ENCODE data around the gene DYNC2LI1.

DYNC2LI1 gene

GRCh38 chr2:43798300-43798699 is 24.5 kb downstream of the DYNC2LI1 start:
- Histone ChIP-seq H4K20me1 (ENCODE audit: low read depth, low read length) (no peaks in the 10 kb centered on the region), H3K9me2 (replicated peaks; ENCODE audit: insufficient read depth, low read length) (no peaks in the 10 kb centered on the region), H2AFZ (ENCODE audit: low read depth, low read length, severe bottlenecking) (no peak overlapping the region), H3K36me3 (ENCODE audit: low read length) (no peaks in the 10 kb centered on the region), H3F3A (ENCODE audit: insufficient read depth) (no peaks in the 10 kb centered on the region), H3K9ac (ENCODE audit: low read length) (no peak overlapping the region), H3K27ac (ENCODE audit: low read depth, low read length) (no peak overlapping the region), H3K4me3 (ENCODE audit: insufficient read depth, low read length, poor library complexity, severe bottlenecking) (no peak overlapping the region), H3K4me2 (ENCODE audit: low read depth, low read length, poor library complexity, severe bottlenecking) (no peak overlapping the region), H3K27me3 (ENCODE audit: low read length) (no peaks in the 10 kb centered on the region), H3K9me3 (ENCODE audit: insufficient read depth, low read length) (no peaks in the 10 kb centered on the region), H3K79me2 (ENCODE audit: insufficient read depth, low read length) (no peaks in the 10 kb centered on the region)
- TF ChIP-seq EZH2phosphoT487 (conservative IDR thresholded peaks at IDR 0.05; ENCODE audit: low read length): no peak
- TF ChIP-seq, protein P1, sequence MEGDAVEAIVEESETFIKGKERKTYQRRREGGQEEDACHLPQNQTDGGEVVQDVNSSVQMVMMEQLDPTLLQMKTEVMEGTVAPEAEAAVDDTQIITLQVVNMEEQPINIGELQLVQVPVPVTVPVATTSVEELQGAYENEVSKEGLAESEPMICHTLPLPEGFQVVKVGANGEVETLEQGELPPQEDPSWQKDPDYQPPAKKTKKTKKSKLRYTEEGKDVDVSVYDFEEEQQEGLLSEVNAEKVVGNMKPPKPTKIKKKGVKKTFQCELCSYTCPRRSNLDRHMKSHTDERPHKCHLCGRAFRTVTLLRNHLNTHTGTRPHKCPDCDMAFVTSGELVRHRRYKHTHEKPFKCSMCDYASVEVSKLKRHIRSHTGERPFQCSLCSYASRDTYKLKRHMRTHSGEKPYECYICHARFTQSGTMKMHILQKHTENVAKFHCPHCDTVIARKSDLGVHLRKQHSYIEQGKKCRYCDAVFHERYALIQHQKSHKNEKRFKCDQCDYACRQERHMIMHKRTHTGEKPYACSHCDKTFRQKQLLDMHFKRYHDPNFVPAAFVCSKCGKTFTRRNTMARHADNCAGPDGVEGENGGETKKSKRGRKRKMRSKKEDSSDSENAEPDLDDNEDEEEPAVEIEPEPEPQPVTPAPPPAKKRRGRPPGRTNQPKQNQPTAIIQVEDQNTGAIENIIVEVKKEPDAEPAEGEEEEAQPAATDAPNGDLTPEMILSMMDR (IDR thresholded peaks at IDR 0.05; ENCODE audit: insufficient read depth, low read length, poor library complexity, severe bottlenecking): peak; percentile 21

DNA sequence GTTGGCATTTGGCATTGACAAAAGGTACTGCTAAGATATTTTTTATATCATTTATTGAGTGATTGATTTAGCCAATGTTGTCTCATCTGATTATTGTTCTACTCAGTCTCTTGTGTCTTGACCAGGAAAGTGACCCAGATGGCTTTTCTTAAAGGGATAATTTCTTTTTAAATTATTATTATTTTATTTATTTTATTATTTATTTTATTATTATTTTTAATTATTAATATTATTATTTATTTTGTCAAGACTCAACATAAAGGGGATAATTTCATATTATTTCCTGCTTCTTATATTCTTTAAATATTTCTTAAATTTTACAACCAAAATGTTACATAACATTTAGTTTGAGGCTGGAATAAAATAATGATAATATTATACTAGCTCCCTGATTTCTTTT is 27.1 kb downstream of the DYNC2LI1 start:
- TF ChIP-seq EZH2phosphoT487 (conservative IDR thresholded peaks at IDR 0.05; ENCODE audit: low read length): no peak
- TF ChIP-seq, protein P1 (IDR thresholded peaks at IDR 0.05; ENCODE audit: insufficient read depth, low read length, poor library complexity, severe bottlenecking): no peak
- no peak overlapping the region for H2AFZ ChIP-seq (ENCODE audit: low read depth, low read length, severe bottlenecking)
- no peaks in the 10 kb centered on the region for H3K36me3 ChIP-seq (ENCODE audit: low read length)
- H3K9me2 ChIP-seq (replicated peaks; ENCODE audit: insufficient read depth, low read length): no peaks in the 10 kb centered on the region
- no peaks in the 10 kb centered on the region for H4K20me1 ChIP-seq (ENCODE audit: low read depth, low read length)
- H3F3A ChIP-seq (ENCODE audit: insufficient read depth): no peaks in the 10 kb centered on the region
- no peak overlapping the region for H3K9ac ChIP-seq (ENCODE audit: low read length)
- no peak overlapping the region for H3K4me3 ChIP-seq (ENCODE audit: insufficient read depth, low read length, poor library complexity, severe bottlenecking)
- no peak overlapping the region for H3K4me2 ChIP-seq (ENCODE audit: low read depth, low read length, poor library complexity, severe bottlenecking)
- no peak overlapping the region for H3K27ac ChIP-seq (ENCODE audit: low read depth, low read length)
- no peaks in the 10 kb centered on the region for H3K79me2 ChIP-seq (ENCODE audit: insufficient read depth, low read length)
- no peaks in the 10 kb centered on the region for H3K27me3 ChIP-seq (ENCODE audit: low read length)
- H3K9me3 ChIP-seq (ENCODE audit: insufficient read depth, low read length): no peaks in the 10 kb centered on the region

GRCh38 chr2:43802135-43802534 is 28.3 kb downstream of the DYNC2LI1 start:
- no peaks in the 10 kb centered on the region for H3K9me2 ChIP-seq (replicated peaks; ENCODE audit: insufficient read depth, low read length)
- H3K9ac ChIP-seq (ENCODE audit: low read length): no peak overlapping the region
- no peaks in the 10 kb centered on the region for H3F3A ChIP-seq (ENCODE audit: insufficient read depth)
- H3K9me3 ChIP-seq (ENCODE audit: insufficient read depth, low read length): no peaks in the 10 kb centered on the region
- H3K4me2 ChIP-seq (ENCODE audit: low read depth, low read length, poor library complexity, severe bottlenecking): no peak overlapping the region
- H4K20me1 ChIP-seq (ENCODE audit: low read depth, low read length): no peaks in the 10 kb centered on the region
- H3K36me3 ChIP-seq (ENCODE audit: low read length): no peaks in the 10 kb centered on the region
- H3K27me3 ChIP-seq (ENCODE audit: low read length): no peaks in the 10 kb centered on the region
- TF ChIP-seq, protein P1 (IDR thresholded peaks at IDR 0.05; ENCODE audit: insufficient read depth, low read length, poor library complexity, severe bottlenecking): no peak
- no peak for TF ChIP-seq EZH2phosphoT487 (conservative IDR thresholded peaks at IDR 0.05; ENCODE audit: low read length)
- H3K79me2 ChIP-seq (ENCODE audit: insufficient read depth, low read length): no peaks in the 10 kb centered on the region
- H3K4me3 ChIP-seq (ENCODE audit: insufficient read depth, low read length, poor library complexity, severe bottlenecking): no peak overlapping the region
- H3K27ac ChIP-seq (ENCODE audit: low read depth, low read length): no peak overlapping the region
- H2AFZ ChIP-seq (ENCODE audit: low read depth, low read length, severe bottlenecking): no peak overlapping the region

All from SU-DHL-6 (cell line).